H1 (cell line): ENCODE measurements around the gene ITGAE. TPM values are rescaled to one million over a fixed set of nuclear protein-coding genes. Genes with fewer than 3 reads are reported as not detected.

Experiments
- CTCF ChIA-PET: fragments of 300-600 bp; sonication (Branson Sonifier 250); formaldehyde crosslinking; loops from one replicate; lab custom pipeline; 2021; ENCODE audit not compliant: partially characterized antibody; lab: Charles Lee
- POLR2A ChIA-PET: fragments of 300-600 bp; sonication (Branson Sonifier 250); formaldehyde crosslinking; loops from one replicate; lab custom pipeline; 2021; ENCODE audit warnings: inconsistent platforms; ENCODE audit not compliant: partially characterized antibody; lab: Charles Lee
- DNase-seq, 2 experiments: peaks; one replicate each; pipeline versions ENCODE4 v3.0.0 to v3.0.0-alpha.2; 2010 to 2022; ENCODE audit warnings: low spot score in 2 of 2, low read depth in 1 of 2, mixed read lengths in 1 of 2
- FAIRE-seq: peaks from 2 replicates; lab custom pipeline; 2011; peaks lifted over from hg19 to GRCh38; lab: Jason Lieb, UNC
- H2AFZ ChIP-seq: 2 replicates; pipeline ENCODE4 v1.8.1; 2012; ENCODE audit warnings: low read length, inconsistent platforms
- H2AK5ac ChIP-seq: 2 replicates; pipeline ENCODE4 v1.6.1; 2013; ENCODE audit warnings: low read depth, low read length
- H2BK120ac ChIP-seq: replicated peaks from 2 replicates; pipeline ENCODE3; 2013; ENCODE audit warnings: low read depth, low read length, inconsistent platforms
- H2BK12ac ChIP-seq: 2 replicates; pipeline ENCODE4 v1.6.1; 2013; ENCODE audit warnings: low read depth, low read length
- H2BK15ac ChIP-seq: 2 replicates; pipeline ENCODE4 v1.6.1; 2013; ENCODE audit warnings: low read length
- H2BK20ac ChIP-seq: 2 replicates; pipeline ENCODE4 v1.6.1; 2013; ENCODE audit warnings: low read length
- H2BK5ac ChIP-seq: 2 replicates; pipeline ENCODE4 v1.6.1; 2013; ENCODE audit warnings: low read depth, low read length
- H3K14ac ChIP-seq: 2 replicates; pipeline ENCODE4 v1.6.1; 2013; ENCODE audit warnings: inconsistent platforms; ENCODE audit not compliant: insufficient read length
- H3K18ac ChIP-seq: 2 replicates; pipeline ENCODE4 v1.6.1; 2013; ENCODE audit warnings: low read length; ENCODE audit errors: extremely low read depth
- H3K23ac ChIP-seq: 2 replicates; pipeline ENCODE4 v1.6.1; 2013; ENCODE audit warnings: inconsistent platforms; ENCODE audit not compliant: insufficient read length
- H3K23me2 ChIP-seq: 2 replicates; pipeline ENCODE4 v1.6.1; 2013; ENCODE audit warnings: low read depth, low read length
- H3K27ac ChIP-seq: 2 replicates; pipeline ENCODE4 v1.6.1; 2011; ENCODE audit warnings: low read depth, low read length, inconsistent platforms
- H3K27me3 ChIP-seq, 4 experiments: replicated peaks in 1 of 4; 1 replicate in 1 of 4; 2 replicates in 3 of 4; pipeline versions ENCODE4 v1.6.1 to v1.8.1; 2011 to 2013; ENCODE audit warnings: low read length in 3 of 4, mild to moderate bottlenecking in 3 of 4, inconsistent platforms in 2 of 4, mixed read lengths in 2 of 4, moderate library complexity in 1 of 4; ENCODE audit not compliant: control insufficient read depth in 3 of 4, insufficient read depth in 3 of 4; ENCODE audit errors: extremely low read depth in 1 of 4
- H3K36me3 ChIP-seq, 4 experiments: 2 replicates each; pipeline versions ENCODE4 v1.6.1 to v1.8.1; 2011 to 2013; ENCODE audit warnings: mild to moderate bottlenecking in 4 of 4, low read length in 3 of 4, moderate library complexity in 2 of 4, control low read depth in 1 of 4, inconsistent platforms in 1 of 4; ENCODE audit not compliant: insufficient read depth in 4 of 4, control insufficient read depth in 2 of 4
- H3K4ac ChIP-seq: replicated peaks from 2 replicates; pipeline ENCODE3; 2013; ENCODE audit warnings: low read length, low read depth, mixed read lengths, inconsistent platforms; ENCODE audit not compliant: insufficient read length
- H3K4me1 ChIP-seq, 4 experiments: replicated peaks in 1 of 4; 1 replicate in 1 of 4; 2 replicates in 3 of 4; pipeline versions ENCODE4 v1.6.1 to v1.8.1; 2011 to 2013; ENCODE audit warnings: low read length in 3 of 4, inconsistent platforms in 2 of 4, mixed read lengths in 1 of 4; ENCODE audit not compliant: insufficient read depth in 4 of 4, control insufficient read depth in 3 of 4
- H3K4me2 ChIP-seq, 2 experiments: 2 replicates each; pipeline versions ENCODE4 v1.6.1 to v1.8.1; 2011 to 2013; ENCODE audit warnings: low read depth in 2 of 2, low read length in 2 of 2, control low read depth in 1 of 2, inconsistent platforms in 1 of 2, mild to moderate bottlenecking in 1 of 2; ENCODE audit not compliant: insufficient read depth in 1 of 2
- H3K4me3 ChIP-seq, 4 experiments: fragments of 200-600, 300-600 bp in 1 of 4; sonication (generic), shearing (Covaris generic), sonication (Bioruptor Twin) in 1 of 4; 2 replicates each; pipeline versions ENCODE4 v1.5.1 to v1.8.1; 2011 to 2016; ENCODE audit warnings: low read length in 4 of 4, low read depth in 3 of 4, control low read depth in 2 of 4, inconsistent platforms in 2 of 4, mild to moderate bottlenecking in 2 of 4, mixed read lengths in 1 of 4, moderate library complexity in 1 of 4; ENCODE audit not compliant: insufficient read depth in 2 of 4; ENCODE audit errors: extremely low read depth in 1 of 4
- H3K56ac ChIP-seq: replicated peaks from 2 replicates; pipeline ENCODE3; 2013; ENCODE audit warnings: low read depth, mild to moderate bottlenecking, mixed read lengths, low read length, inconsistent platforms; ENCODE audit not compliant: insufficient read length
- H3K79me1 ChIP-seq: 2 replicates; pipeline ENCODE4 v1.6.1; 2013; ENCODE audit warnings: low read depth, low read length, control low read depth
- H3K79me2 ChIP-seq, 2 experiments: 2 replicates each; pipeline versions ENCODE4 v1.6.1 to v1.8.1; 2012 to 2013; ENCODE audit warnings: low read length in 2 of 2, mild to moderate bottlenecking in 2 of 2, inconsistent platforms in 1 of 2; ENCODE audit not compliant: insufficient read depth in 2 of 2, control insufficient read depth in 1 of 2
- H3K9ac ChIP-seq, 4 experiments: replicated peaks in 1 of 4; 1 replicate in 1 of 4; 2 replicates in 3 of 4; pipeline versions ENCODE4 v1.6.1 to v1.8.1; 2011 to 2013; ENCODE audit warnings: low read depth in 3 of 4, low read length in 3 of 4, control low read depth in 2 of 4, mild to moderate bottlenecking in 2 of 4, moderate library complexity in 2 of 4, inconsistent platforms in 1 of 4; ENCODE audit errors: extremely low read depth in 1 of 4
- H3K9me3 ChIP-seq, 2 experiments: 2 replicates each; pipeline versions ENCODE4 v1.6.1 to v1.8.1; 2012 to 2013; ENCODE audit warnings: mild to moderate bottlenecking in 2 of 2, moderate library complexity in 2 of 2, control low read depth in 1 of 2, inconsistent platforms in 1 of 2, low read depth in 1 of 2, low read length in 1 of 2, mixed read lengths in 1 of 2; ENCODE audit not compliant: insufficient read depth in 2 of 2
- H4K20me1 ChIP-seq, 2 experiments: replicated peaks in 1 of 2; 2 replicates each; pipeline versions ENCODE3 to v1.8.1; 2011 to 2013; ENCODE audit warnings: inconsistent platforms in 2 of 2, low read length in 2 of 2, mild to moderate bottlenecking in 1 of 2; ENCODE audit not compliant: insufficient read depth in 2 of 2, control insufficient read depth in 1 of 2
- H4K5ac ChIP-seq: 2 replicates; pipeline ENCODE4 v1.6.1; 2013; ENCODE audit warnings: low read length, low read depth, mixed read lengths, inconsistent platforms; ENCODE audit not compliant: insufficient read length
- H4K8ac ChIP-seq: 2 replicates; pipeline ENCODE4 v1.8.0; 2013; ENCODE audit warnings: mild to moderate bottlenecking, moderate library complexity, low read length, inconsistent platforms; ENCODE audit not compliant: insufficient read depth; ENCODE audit errors: extremely low read depth
- H4K91ac ChIP-seq: replicated peaks from 2 replicates; pipeline ENCODE3; 2013; ENCODE audit warnings: low read length, mixed read lengths, inconsistent platforms; ENCODE audit not compliant: insufficient read length
- BRCA1 ChIP-seq: IDR thresholded peaks from 2 replicates; pipeline ENCODE4 v1.6.1; 2012; ENCODE audit warnings: low read depth, low read length, improper control_type of control experiment
- CBX5 ChIP-seq: fragments of 300-800, 300-1000 bp; sonication (generic); IDR thresholded peaks from 2 replicates; pipeline ENCODE4 v1.7.1; 2016; ENCODE audit warnings: antibody characterized with exemption, low read length, low read depth
- POLR2A ChIP-seq, 2 experiments: IDR thresholded peaks; 1 replicate in 1 of 2; 2 replicates in 1 of 2; pipeline ENCODE4 v1.6.1; 2011; ENCODE audit warnings: low read depth in 2 of 2, low read length in 2 of 2, mild to moderate bottlenecking in 2 of 2; ENCODE audit errors: control extremely low read depth in 1 of 2
- SAP30 ChIP-seq: fragments of 300-600 bp; sonication (generic); IDR thresholded peaks from 2 replicates; pipeline ENCODE4 v1.7.1; 2012; ENCODE audit warnings: low read length, moderate library complexity, mild to moderate bottlenecking, inconsistent platforms; ENCODE audit not compliant: insufficient read depth, insufficient replicate concordance
- WGBS, 2 experiments: shearing (Covaris generic) in 1 of 2; methylation state at CpG; one replicate each; pipeline versions ENCODE4 v1.1.6 to v1.1.7; 2013 to 2015; ENCODE audit warnings: low lambda C conversion rate in 2 of 2, mixed read lengths in 2 of 2, inconsistent platforms in 1 of 2, low coverage in 1 of 2, missing lambda C conversion rate in 1 of 2; ENCODE audit not compliant: insufficient replicate concordance in 2 of 2, insufficient coverage in 1 of 2, insufficient read length in 1 of 2; ENCODE audit errors: extremely low coverage in 1 of 2, missing lambda C conversion rate in 1 of 2; 5-methylcytosine and 5-hydroxymethylcytosine counted together
- polyA plus RNA-seq, 7 experiments: library from polyadenylated mRNA; depleted of rRNA in 3 of 7; stranded (reverse) in 5 of 7; unstranded in 2 of 7; fragments of >200 nt in 5 of 7; fragments of 200-250 nt in 2 of 7; gene quantifications; 1 replicate in 5 of 7; 2 replicates in 1 of 7; 4 replicates in 1 of 7; pipeline versions ENCODE4 v1.2.1 to v1.2.3, GENCODE V29; 2011 to 2013; ENCODE audit warnings: missing spikeins in 2 of 7, mixed read lengths in 2 of 7
- total RNA-seq: library from RNA; stranded (reverse); fragmentation: NEBNext Ultra II Directional; extraction: Animal tissue kit (Norgen Biotek cat#: 25700); gene quantifications from 2 replicates; pipeline ENCODE4 v1.2.1, GENCODE V29; 2021
- TF ChIP-seq, protein P1 (sequence below): IDR thresholded peaks from 2 replicates; pipeline ENCODE4 v1.6.1; 2012; ENCODE audit warnings: inconsistent platforms

ITGAE gene
- total and polyA plus RNA-seq, 2 of the 8 experiments (the other 6 are each of a cell fraction or from before 2014, with no cell fraction given), result 23.2 to 43.1 TPM

DNA sequence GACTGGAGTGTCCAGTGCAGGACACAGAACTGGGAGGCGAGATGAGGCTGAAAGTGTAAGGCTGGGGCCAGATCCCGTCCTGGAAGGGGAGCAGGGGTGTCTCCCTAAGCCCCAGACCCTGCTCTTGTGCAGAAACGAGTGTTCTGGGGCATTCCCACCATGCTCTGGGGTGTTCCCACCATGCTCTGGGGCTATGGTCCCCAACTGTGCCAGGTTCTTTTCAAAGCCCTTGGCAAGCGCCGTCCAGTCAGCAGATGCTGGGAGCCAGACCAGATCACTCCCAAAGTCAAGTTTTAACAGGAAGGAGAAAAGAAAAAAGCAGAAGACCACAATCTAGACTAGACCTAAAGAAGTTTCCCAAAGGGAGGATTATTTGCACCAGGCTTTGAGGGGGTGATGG lies 135.2 kb downstream of the ITGAE start:
- Histone ChIP-seq H3K56ac (no peak overlapping the region), H2BK120ac (no peak overlapping the region), H3K4ac (no peak overlapping the region), H4K91ac (no peak overlapping the region), H3K36me3 (no peaks in the 10 kb centered on the region; a peak in 1 of 8 replicates), H3K79me1 (peaks cover 12% of the 10 kb centered on the region), H3K14ac (no peak overlapping the region), H3K4me2 (no peak overlapping the region), H3K4me3 (no peak overlapping the region), H3K9me3 (no peaks in the 10 kb centered on the region), H2BK12ac (no peak overlapping the region), H3K27ac (no peak overlapping the region), H4K20me1 (peaks cover 0 to 10% of the 10 kb centered on the region in 2 experiments), H3K23me2 (peaks cover 12% of the 10 kb centered on the region; the same call in 1 of the 2 replicates), H3K9ac (no peak overlapping the region), H3K79me2 (peaks cover 3 to 28% of the 10 kb centered on the region in 2 experiments; a peak in 3 of 4 replicates), H2BK15ac (no peak overlapping the region), H2BK5ac (0 out of 2 replicates have a peak overlapping the region, but pooled peaks have one; percentile 49), H4K8ac (no peak overlapping the region), H2AFZ (no peak overlapping the region), H4K5ac (no peak overlapping the region), H2AK5ac (no peak overlapping the region), H2BK20ac (no peak overlapping the region), H3K23ac (no peak overlapping the region), H3K4me1 (peaks cover 3 to 7% (median 5%) of the 10 kb centered on the region in 4 experiments), H3K18ac (no peak overlapping the region), H3K27me3 (no peaks in the 10 kb centered on the region)
- CTCF ChIA-PET, result interaction anchor here (2.0 kb wide), 1 partner anchor 17 kb away, joined by 7 read pairs; no protein-coding TSS in a partner anchor
- POLR2A ChIA-PET, result interaction anchor here (1.7 to 12.7 kb wide), 2 partner anchors 10 to 14 kb away, joined by 4 to 194 read pairs; no protein-coding TSS in a partner anchor
- TF ChIP-seq BRCA1, result no peak
- no peak for TF ChIP-seq SAP30
- TF ChIP-seq, protein P1, sequence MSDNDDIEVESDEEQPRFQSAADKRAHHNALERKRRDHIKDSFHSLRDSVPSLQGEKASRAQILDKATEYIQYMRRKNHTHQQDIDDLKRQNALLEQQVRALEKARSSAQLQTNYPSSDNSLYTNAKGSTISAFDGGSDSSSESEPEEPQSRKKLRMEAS, result no peak
- TF ChIP-seq CBX5, result no peak
- peak in 1 of 2 experiments; percentile 5; a peak in 1 of 3 replicates for TF ChIP-seq POLR2A (IDR thresholded peaks at IDR 0.05; ENCODE audit: control extremely low read depth in 1 of 2, low read depth in 2 of 2, low read length in 2 of 2)
- no peak for DNase-seq
- no peak for FAIRE-seq
- WGBS, 2 experiments, result 86% methylated on average over 5 of the region's 5 CpGs; no CpG with 5 or more reads in 1 of the 2 experiments
